Neuron (in vitro differentiated cells): ENCODE results near the gene ADAM8.
"Not testable (repeated sequence)": the region's sequence is repeated elsewhere in the genome, so short reads cannot be mapped to it uniquely, and the experiment has no call there.

Source experiments
- H2AFZ ChIP-seq: one replicate; pipeline ENCODE4 v1.6.1; 2013; ENCODE audit warnings: low read depth, mild to moderate bottlenecking, inconsistent platforms, low read length, moderate library complexity
- H3K27me3 ChIP-seq: one replicate; pipeline ENCODE4 v1.6.1; 2013; ENCODE audit warnings: low read length; ENCODE audit not compliant: insufficient read depth
- H3K36me3 ChIP-seq: one replicate; pipeline ENCODE4 v1.6.1; 2013; ENCODE audit warnings: low read length; ENCODE audit not compliant: insufficient read depth
- H3K4me1 ChIP-seq: one replicate; pipeline ENCODE4 v1.6.1; 2013; ENCODE audit warnings: low read length; ENCODE audit not compliant: insufficient read depth
- H3K4me3 ChIP-seq: 2 replicates; pipeline ENCODE4 v1.5.1; 2013; ENCODE audit warnings: mild to moderate bottlenecking, low read length, moderate library complexity
- H3K9me3 ChIP-seq: one replicate; pipeline ENCODE4 v1.6.1; 2013; ENCODE audit warnings: low read length

The ADAM8 gene

DNA sequence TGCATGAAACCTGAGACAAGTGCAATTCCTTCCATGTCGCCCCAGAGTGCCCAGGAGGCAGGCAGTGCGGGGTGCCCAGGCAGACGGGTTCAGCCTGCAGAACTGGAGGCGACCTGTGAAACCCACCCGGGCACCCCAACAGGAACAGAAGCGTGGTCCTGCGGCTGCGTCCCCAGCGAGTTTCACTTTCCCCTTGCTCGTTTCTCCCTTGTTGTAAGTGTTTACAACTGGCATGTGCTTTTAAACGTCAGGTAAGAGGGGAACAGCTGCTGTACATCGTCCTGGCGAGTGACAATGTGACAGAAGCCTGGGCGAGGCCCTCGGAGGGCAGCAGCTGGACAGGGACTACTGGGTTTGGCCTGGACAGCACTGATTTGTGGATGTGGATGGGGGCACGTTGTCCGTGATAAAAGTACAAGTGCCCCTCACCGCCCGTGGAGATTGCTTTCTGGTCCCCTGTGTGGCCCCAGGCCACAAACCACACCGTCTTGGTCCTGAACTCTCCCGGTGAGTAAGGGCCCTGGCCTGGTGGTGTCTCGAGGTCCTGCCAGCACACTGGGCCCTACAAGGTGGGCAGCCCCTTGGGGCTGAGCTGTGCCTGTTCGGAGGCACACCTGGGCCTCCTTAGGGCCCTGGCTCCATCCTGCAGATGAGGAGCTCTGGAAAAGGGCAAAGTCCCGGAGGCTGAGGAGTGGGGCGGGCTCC, 35.0 kb downstream of the ADAM8 start:
- Histone ChIP-seq H3K36me3 (no peaks in the 10 kb centered on the region), H3K4me1 (peaks cover 14% of the 10 kb centered on the region), H3K9me3 (no peaks in the 10 kb centered on the region), H3K4me3 (no peak overlapping the region), H2AFZ (no peak overlapping the region), H3K27me3 (peaks cover 71% of the 10 kb centered on the region)

- Histone ChIP-seq H2AFZ (no peak overlapping the region), H3K4me1 (peaks cover 10% of the 10 kb centered on the region)
These were observed 36.7 kb downstream of the ADAM8 start for GRCh38 chr10:133239990-133240389.

DNA sequence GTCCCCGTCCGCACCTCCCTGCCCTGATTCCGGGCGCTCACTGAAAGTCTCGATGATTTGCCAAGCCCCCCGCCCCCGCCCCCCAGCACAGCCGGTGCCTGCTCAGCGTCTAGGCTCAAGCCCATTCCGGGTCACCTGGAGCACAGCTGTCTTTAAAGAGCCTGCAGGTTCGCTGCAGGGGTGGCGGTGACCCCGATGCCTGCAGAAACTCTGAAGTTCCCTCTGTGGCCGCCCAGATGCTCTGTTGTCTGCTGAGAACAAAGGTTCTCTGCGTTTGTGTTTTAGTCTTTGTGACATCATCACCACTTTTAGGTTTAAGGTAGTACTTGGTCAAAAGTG, 38.2 kb downstream of the ADAM8 start:
- no peak overlapping the region for H3K4me3 ChIP-seq
- H3K36me3 ChIP-seq = no peaks in the 10 kb centered on the region
- H3K27me3 ChIP-seq = peaks cover 84% of the 10 kb centered on the region
- peaks cover 10% of the 10 kb centered on the region for H3K4me1 ChIP-seq
- H3K9me3 ChIP-seq = no peaks in the 10 kb centered on the region
- H2AFZ ChIP-seq = no peak overlapping the region

More at GRCh38 chr10:133239990-133240389, 36.7 kb downstream of the ADAM8 start:
- Histone ChIP-seq H3K36me3 (no peaks in the 10 kb centered on the region), H3K27me3 (peaks cover 84% of the 10 kb centered on the region), H3K9me3 (no peaks in the 10 kb centered on the region), H3K4me3 (no peak overlapping the region)

DNA sequence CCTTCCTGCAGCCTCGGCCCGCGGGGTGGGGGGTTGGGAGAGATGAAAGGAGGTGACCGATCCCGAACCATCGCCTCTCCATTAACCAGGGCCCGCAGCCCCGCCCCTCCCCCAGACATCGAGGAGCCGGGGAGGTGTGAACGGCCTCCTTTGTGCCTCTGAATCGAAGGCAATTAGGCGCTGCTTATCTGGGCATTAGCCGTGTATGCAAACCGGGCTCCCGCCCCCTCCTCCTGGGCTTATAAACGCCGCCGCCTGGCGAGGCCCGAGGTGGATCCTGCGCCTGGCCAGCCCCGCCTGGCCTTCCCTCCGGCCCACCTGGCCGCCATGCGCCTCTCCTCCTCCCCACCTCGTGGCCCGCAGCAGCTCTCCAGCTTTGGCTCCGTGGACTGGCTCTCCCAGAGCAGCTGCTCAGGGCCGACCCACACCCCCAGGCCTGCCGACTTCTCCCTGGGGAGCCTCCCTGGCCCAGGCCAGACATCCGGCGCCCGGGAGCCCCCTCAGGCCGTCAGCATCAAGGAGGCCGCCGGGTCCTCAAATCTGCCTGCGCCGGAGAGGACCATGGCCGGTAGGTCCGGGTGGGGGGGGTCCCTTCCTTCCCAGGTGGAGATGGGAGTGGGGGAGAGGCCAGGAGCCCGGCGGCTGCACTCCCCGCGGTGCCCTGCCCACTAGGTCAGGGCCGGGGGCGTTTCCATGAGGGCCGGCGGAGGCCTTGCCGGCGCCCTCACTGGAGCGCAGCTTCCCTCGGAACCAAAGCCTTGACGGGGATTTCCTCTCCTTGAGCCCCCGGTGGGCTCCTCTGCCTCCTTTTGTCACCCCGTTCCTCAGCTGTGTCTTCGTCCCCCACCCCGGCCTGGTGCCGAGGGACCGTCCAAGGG, 38.8 kb downstream of the ADAM8 start, which contains the start of gene VENTX:
VENTX (plus strand) TSS at position 268 of the 878 bp plus-strand sequence; CDS start at position 328, 60 bp downstream.
- no peak within 1 kb of the TSS for H2AFZ ChIP-seq
- peaks cover under 1% of the 10 kb centered on the region for H3K9me3 ChIP-seq
- H3K4me1 ChIP-seq = peaks cover 10% of the 10 kb centered on the region
- H3K36me3 ChIP-seq = no peaks in the 10 kb centered on the region
- H3K27me3 ChIP-seq = peaks cover 84% of the 10 kb centered on the region
- no peak within 1 kb of the TSS for H3K4me3 ChIP-seq

DNA sequence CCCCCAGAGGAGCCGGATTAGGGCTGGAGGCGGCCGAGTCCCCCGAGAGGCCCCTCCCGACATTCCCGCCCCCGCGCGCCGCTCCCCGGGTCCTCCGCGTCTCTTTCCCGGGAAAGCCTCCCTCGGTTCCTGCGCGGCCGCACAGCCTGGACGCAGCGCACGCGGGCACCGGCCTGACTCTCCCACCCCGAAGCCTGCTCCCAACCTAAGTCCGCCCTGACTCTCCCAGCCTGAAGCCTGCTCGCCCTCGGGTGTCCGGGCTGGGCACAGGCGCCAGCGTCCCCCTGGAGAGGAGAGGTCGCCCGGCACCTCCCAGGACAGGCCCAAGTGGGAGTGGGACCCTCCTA, 39.5 kb downstream of the ADAM8 start:
- Histone ChIP-seq H3K9me3 (peaks cover 2% of the 10 kb centered on the region), H3K36me3 (no peaks in the 10 kb centered on the region), H2AFZ (no peak overlapping the region), H3K4me1 (peaks cover 10% of the 10 kb centered on the region), H3K27me3 (peaks cover 85% of the 10 kb centered on the region), H3K4me3 (no peak overlapping the region)

- Histone ChIP-seq H3K9me3 (peaks cover 2% of the 10 kb centered on the region), H3K36me3 (no peaks in the 10 kb centered on the region), H3K4me3 (no peak overlapping the region), H2AFZ (no peak overlapping the region), H3K27me3 (peaks cover 86% of the 10 kb centered on the region), H3K4me1 (peaks cover 10% of the 10 kb centered on the region)
These were observed 40.0 kb downstream of the ADAM8 start for GRCh38 chr10:133236401-133237240.

- Histone ChIP-seq H3K4me3 (no peak overlapping the region), H2AFZ (no peak overlapping the region), H3K27me3 (peaks cover 86% of the 10 kb centered on the region), H3K36me3 (no peaks in the 10 kb centered on the region), H3K4me1 (peaks cover 14% of the 10 kb centered on the region), H3K9me3 (peaks cover 2% of the 10 kb centered on the region)
These were observed 40.7 kb downstream of the ADAM8 start for GRCh38 chr10:133235932-133236331.

GRCh38 chr10:133235265-133235855, 41.3 kb downstream of the ADAM8 start:
- peaks cover 87% of the 10 kb centered on the region for H3K27me3 ChIP-seq

GRCh38 chr10:133234796-133235195, 41.9 kb downstream of the ADAM8 start:
- not testable (repeated sequence) for H3K9me3 ChIP-seq, H3K4me3 ChIP-seq, H3K36me3 ChIP-seq, H2AFZ ChIP-seq
- peaks cover 14% of the 10 kb centered on the region for H3K4me1 ChIP-seq
- peaks cover 85% of the 10 kb centered on the region for H3K27me3 ChIP-seq

More at GRCh38 chr10:133235265-133235855, 41.3 kb downstream of the ADAM8 start:
- Histone ChIP-seq H3K4me3 (no peak overlapping the region), H3K4me1 (peaks cover 14% of the 10 kb centered on the region), H3K36me3 (no peaks in the 10 kb centered on the region), H2AFZ (no peak overlapping the region), H3K9me3 (peaks cover 2% of the 10 kb centered on the region)

DNA sequence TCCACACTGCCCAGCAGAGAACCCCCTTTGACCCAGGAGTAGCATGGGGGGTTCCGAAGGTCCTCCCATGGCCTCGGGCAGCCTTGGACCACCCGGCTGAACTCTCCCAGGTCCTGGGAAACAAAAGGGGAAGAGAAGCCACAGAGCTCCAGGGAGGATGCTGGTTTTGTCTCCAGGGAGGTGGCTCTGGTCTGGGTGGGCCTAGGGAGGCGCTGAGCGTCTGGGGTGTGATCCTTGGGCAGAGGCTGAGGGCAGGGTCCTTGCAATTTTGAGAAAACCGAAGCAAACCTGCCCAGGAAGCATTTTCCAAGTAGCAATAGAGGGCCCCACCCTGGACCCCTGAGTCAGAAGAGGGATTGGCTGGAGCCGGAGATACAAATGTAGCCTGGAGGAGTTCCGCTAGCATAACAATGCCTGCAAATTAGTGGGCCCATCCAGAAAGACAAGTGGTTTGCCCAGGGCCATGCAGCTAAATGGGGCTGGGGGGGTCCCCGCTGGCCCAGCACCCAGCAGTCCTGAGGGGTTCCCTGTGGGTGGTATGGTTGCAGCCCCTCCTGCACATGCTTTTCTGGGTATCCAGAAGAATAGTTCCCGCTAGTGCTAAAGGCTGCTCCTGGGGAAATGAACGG, 44.6 kb downstream of the ADAM8 start:
- no peaks in the 10 kb centered on the region for H3K36me3 ChIP-seq
- H3K4me3 ChIP-seq = no peak overlapping the region
- peaks cover 7% of the 10 kb centered on the region for H3K4me1 ChIP-seq
- H3K9me3 ChIP-seq = peaks cover 2% of the 10 kb centered on the region
- H2AFZ ChIP-seq = no peak overlapping the region
- peaks cover 77% of the 10 kb centered on the region for H3K27me3 ChIP-seq

- Histone ChIP-seq H3K36me3 (no peaks in the 10 kb centered on the region), H3K9me3 (peaks cover 5% of the 10 kb centered on the region), H3K4me3 (no peak overlapping the region), H3K27me3 (peaks cover 75% of the 10 kb centered on the region), H2AFZ (no peak overlapping the region), H3K4me1 (peaks cover 3% of the 10 kb centered on the region)
These were observed 45.3 kb downstream of the ADAM8 start for GRCh38 chr10:133231244-133231945.
